HFFc6 (cell line): Measurements from ENCODE around the gene CTTNBP2NL. TPM values are rescaled to one million over a fixed set of nuclear protein-coding genes. Genes with fewer than 3 reads are reported as not detected.
A peak's percentile ranks its signal among the peaks of the same experiment; 100 is the strongest.
"Not testable (repeated sequence)": the region's sequence is repeated elsewhere in the genome, so short reads cannot be mapped to it uniquely, and the experiment has no call there.

Experiments
- DNase-seq: peaks from one replicate; pipeline ENCODE4 v3.0.0-alpha.2; 2018
- H3K27ac Mint-ChIP-seq: 2 replicates; pipeline ENCODE4 v1.8.0; 2020; ENCODE audit warnings: mild to moderate bottlenecking, mixed read lengths
- H3K27me3 Mint-ChIP-seq: 2 replicates; pipeline ENCODE4 v1.8.0; 2021; ENCODE audit warnings: mild to moderate bottlenecking, moderate library complexity, mixed read lengths; ENCODE audit not compliant: insufficient read depth
- H3K36me3 Mint-ChIP-seq: 2 replicates; pipeline ENCODE4 v1.8.0; 2021; ENCODE audit warnings: low read depth, mixed read lengths
- H3K4me1 Mint-ChIP-seq: 2 replicates; pipeline ENCODE4 v1.8.0; 2020; ENCODE audit warnings: low read depth, mixed read lengths
- H3K4me3 Mint-ChIP-seq: 2 replicates; pipeline ENCODE4 v1.8.0; 2020; ENCODE audit warnings: mild to moderate bottlenecking, moderate library complexity, mixed read lengths
- H3K9me3 Mint-ChIP-seq: 2 replicates; pipeline ENCODE4 v1.8.0; 2020; ENCODE audit warnings: mild to moderate bottlenecking, mixed read lengths
- total RNA-seq, 6 experiments: library from RNA; stranded (reverse); fragmentation: NEBNext Ultra II Directional; extraction: Animal tissue kit (Norgen Biotek cat#: 25700); gene quantifications; 2 replicates in 1 of 6; 3 replicates in 5 of 6; pipeline ENCODE4 v1.2.3, GENCODE V29; 2021
- TF ChIP-seq, protein P1 (sequence below): fragments of 200-600 bp; sonication (generic); IDR thresholded peaks from 2 replicates; pipeline ENCODE4 v1.5.0; 2021; ENCODE audit warnings: antibody characterized with exemption, mild to moderate bottlenecking

Gene CTTNBP2NL
- total RNA-seq, 6 experiments from 2014 or later, result 71.9 to 80.8 (median 76.5) TPM

DNA sequence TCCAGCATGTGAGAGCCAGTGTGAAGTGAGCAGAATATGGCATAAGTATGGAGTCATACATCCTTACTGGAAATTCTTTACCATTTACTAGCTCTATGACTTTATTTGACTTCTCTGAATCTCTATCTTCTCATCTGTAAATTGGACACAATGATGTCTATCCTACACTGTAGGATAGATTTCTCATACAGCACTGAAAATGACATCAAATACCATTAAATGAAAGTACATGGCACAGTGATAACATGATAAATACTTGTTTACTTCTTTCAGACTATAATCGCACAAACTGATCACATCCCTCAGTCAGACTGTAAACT, 1.3 kb upstream of the CTTNBP2NL start:
- Mint-ChIP-seq H3K4me3 (peak overlapping the region; percentile 81), H3K27me3 (peaks cover 3% of the 10 kb centered on the region), H3K4me1 (peaks cover 86% of the 10 kb centered on the region)

GRCh38 chr1:112395256-112395820, 676 bp upstream of the CTTNBP2NL start:
- peaks cover 29% of the 10 kb centered on the region for H3K36me3 Mint-ChIP-seq
- TF ChIP-seq, protein P1, sequence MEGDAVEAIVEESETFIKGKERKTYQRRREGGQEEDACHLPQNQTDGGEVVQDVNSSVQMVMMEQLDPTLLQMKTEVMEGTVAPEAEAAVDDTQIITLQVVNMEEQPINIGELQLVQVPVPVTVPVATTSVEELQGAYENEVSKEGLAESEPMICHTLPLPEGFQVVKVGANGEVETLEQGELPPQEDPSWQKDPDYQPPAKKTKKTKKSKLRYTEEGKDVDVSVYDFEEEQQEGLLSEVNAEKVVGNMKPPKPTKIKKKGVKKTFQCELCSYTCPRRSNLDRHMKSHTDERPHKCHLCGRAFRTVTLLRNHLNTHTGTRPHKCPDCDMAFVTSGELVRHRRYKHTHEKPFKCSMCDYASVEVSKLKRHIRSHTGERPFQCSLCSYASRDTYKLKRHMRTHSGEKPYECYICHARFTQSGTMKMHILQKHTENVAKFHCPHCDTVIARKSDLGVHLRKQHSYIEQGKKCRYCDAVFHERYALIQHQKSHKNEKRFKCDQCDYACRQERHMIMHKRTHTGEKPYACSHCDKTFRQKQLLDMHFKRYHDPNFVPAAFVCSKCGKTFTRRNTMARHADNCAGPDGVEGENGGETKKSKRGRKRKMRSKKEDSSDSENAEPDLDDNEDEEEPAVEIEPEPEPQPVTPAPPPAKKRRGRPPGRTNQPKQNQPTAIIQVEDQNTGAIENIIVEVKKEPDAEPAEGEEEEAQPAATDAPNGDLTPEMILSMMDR, result no peak

More for the DNA sequence above, 1.3 kb upstream of the CTTNBP2NL start:
- peak overlapping the region; percentile 93 for H3K27ac Mint-ChIP-seq
- TF ChIP-seq, protein P1, result 0 out of 2 replicates have a peak, but pooled peaks have one; percentile 0
- peaks cover 29% of the 10 kb centered on the region for H3K36me3 Mint-ChIP-seq
- H3K9me3 Mint-ChIP-seq, result no peaks in the 10 kb centered on the region
- no peak for DNase-seq

DNA sequence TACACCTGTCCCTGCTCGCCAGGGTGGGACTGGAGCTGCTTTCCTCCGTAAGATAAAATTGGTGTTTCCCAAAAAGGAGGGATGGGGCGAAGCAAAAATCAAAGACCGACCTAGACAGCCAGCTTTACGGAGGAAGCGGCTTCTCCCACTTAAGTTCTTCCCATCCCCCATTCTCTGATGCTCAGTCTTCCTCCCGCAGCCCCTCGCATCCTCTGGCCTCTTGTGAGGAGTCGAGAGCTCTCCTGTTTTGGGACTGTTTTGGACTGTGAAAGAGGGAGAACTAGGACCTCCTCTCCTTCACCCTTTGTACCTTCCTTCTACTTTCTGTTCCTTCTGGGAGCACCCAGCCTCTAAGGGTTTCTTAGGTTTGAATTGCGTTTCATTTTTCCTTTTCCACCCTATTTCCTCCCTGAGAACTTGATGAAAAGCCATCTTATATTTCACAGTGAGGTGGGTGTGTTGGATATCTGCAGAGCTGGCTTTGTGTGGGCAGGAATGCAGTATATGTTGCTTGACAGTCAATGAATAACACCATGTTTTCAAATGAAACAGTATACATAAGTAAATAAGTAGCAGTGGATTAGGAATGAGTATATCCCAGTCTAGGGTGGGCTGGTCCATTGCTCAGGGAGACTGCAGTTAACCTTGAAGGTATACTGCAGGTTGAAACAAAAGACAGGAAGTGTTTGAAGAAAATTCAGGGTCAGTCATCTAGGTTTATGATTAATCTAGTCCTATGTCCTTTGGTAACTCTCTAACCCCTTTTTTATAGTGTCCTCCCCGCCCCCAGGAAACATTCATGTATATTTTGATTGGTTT, 848 bp downstream of the CTTNBP2NL start:
- peak overlapping the region; percentile 98 for H3K27ac Mint-ChIP-seq
- H3K36me3 Mint-ChIP-seq, result peaks cover 36% of the 10 kb centered on the region
- TF ChIP-seq, protein P1, result no peak
- no peak for DNase-seq
- peaks cover 80% of the 10 kb centered on the region for H3K4me1 Mint-ChIP-seq
- H3K27me3 Mint-ChIP-seq, result peaks cover 1% of the 10 kb centered on the region
- peak overlapping the region; percentile 97 for H3K4me3 Mint-ChIP-seq
- H3K9me3 Mint-ChIP-seq, result no peaks in the 10 kb centered on the region

More at GRCh38 chr1:112395256-112395820, 676 bp upstream of the CTTNBP2NL start:
- Mint-ChIP-seq H3K9me3 (no peaks in the 10 kb centered on the region), H3K27ac (peak overlapping the region; percentile 98), H3K27me3 (peaks cover 1% of the 10 kb centered on the region), H3K4me3 (peak overlapping the region; percentile 97), H3K4me1 (peaks cover 80% of the 10 kb centered on the region)
- no peak for DNase-seq

DNA sequence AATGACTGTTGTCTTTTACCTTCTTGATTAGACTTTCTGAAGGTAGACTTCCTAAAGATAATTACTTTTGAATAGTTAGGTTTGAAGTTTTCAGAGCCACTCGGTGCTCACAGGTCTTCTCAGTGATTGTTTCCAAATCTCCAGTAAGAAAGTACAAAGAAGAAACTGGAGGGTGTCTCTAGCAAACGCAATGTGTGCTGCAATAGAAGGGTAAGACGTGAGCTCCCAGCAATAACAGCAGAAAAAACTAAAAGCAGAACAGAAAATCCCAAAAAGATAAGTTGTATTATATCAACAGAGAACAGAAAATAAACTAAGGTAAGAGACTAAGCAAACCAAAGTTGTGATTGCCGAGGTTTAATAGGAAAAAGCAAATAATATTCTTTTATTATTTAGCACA, 1.8 kb downstream of the CTTNBP2NL start:
- TF ChIP-seq, protein P1, result no peak
- H3K4me3 Mint-ChIP-seq, result peak overlapping the region; percentile 97
- H3K9me3 Mint-ChIP-seq, result no peaks in the 10 kb centered on the region
- peaks cover 82% of the 10 kb centered on the region for H3K4me1 Mint-ChIP-seq
- H3K36me3 Mint-ChIP-seq, result peaks cover 40% of the 10 kb centered on the region
- H3K27ac Mint-ChIP-seq, result peak overlapping the region; percentile 20; the same call in 1 of the 2 replicates
- H3K27me3 Mint-ChIP-seq, result peaks cover 1% of the 10 kb centered on the region
- DNase-seq, result no peak

DNA sequence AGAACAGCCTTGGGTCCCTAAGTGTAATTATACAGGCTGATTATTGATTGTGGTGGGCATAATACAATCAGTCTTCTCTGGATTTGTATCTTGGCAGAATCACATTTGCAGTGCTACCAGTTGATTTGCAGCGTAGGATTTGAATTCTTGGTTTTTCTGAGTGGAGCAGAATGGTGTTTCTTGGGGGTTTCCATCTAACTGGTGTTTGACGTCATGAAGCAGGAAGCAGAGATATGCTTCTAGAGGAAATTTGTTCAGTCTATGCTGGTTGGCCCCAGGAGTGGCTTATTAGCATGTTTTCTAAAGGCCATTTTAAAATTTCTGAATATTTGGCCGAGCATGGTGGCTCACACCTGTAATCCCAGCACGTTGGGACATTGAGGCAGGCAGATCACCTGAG, 3.4 kb downstream of the CTTNBP2NL start:
- H3K36me3 Mint-ChIP-seq, result peaks cover 45% of the 10 kb centered on the region
- peaks cover 1% of the 10 kb centered on the region for H3K27me3 Mint-ChIP-seq
- TF ChIP-seq, protein P1, result no peak
- H3K4me3 Mint-ChIP-seq, result peak overlapping the region; percentile 97
- H3K4me1 Mint-ChIP-seq, result peaks cover 83% of the 10 kb centered on the region
- peak overlapping the region; percentile 49 for H3K27ac Mint-ChIP-seq
- H3K9me3 Mint-ChIP-seq, result no peaks in the 10 kb centered on the region
- DNase-seq, result no peak

- Mint-ChIP-seq H3K27ac (peak overlapping the region; percentile 85; the same call in 1 of the 2 replicates), H3K4me1 (peaks cover 81% of the 10 kb centered on the region), H3K36me3 (peaks cover 45% of the 10 kb centered on the region), H3K4me3 (peak overlapping the region; percentile 66; the same call in 1 of the 2 replicates)
- H3K9me3 Mint-ChIP-seq, H3K27me3 Mint-ChIP-seq, DNase-seq: not testable (repeated sequence)
Measured at GRCh38 chr1:112400706-112401105, 4.7 kb downstream of the CTTNBP2NL start.
